ENCODE results near the gene PCCA. TPM values are rescaled to one million over a fixed set of nuclear protein-coding genes. Genes with fewer than 3 reads are reported as not detected.

The PCCA gene
- total and polyA plus RNA-seq, 9 donors, result 23.5 to 62.4 (median 45.8) TPM

DNA sequence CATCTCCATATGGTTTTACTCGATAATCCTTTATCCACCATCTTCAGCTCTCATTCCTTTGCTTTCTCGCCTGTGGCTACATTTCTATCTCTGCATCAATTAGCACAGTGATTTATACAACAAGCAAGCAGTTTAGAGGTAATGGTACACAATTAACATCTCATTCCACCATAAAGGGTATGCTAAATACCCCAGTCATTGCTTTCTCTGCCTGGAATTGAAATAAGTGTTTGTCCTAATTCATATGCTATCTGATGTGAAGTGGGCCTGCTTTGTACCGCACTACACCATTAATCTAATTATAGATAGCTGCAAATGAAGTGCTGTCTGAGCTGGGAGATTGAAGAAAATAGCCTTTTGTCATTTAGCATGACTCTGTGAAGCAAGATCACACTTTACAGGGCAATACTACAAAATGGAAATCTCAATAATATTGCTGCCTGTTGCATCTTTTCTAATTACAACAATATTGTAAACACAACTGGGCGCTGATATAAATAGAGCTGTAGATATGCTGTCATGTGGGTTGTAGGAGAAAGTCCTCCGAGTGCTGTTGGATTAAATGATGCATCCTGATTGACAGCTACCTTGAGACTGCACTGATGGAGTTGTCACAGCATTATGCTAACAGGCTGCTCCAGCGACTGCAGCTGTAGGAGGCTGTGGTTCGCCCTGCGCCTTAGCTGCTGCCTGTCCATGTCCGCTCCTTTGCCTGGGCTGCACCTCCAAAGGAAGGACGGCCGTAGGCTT is 421.5 kb downstream of the PCCA start:
- Histone ChIP-seq H3K36me3 (no peaks in the 10 kb centered on the region), H3K27me3 (no peaks in the 10 kb centered on the region), H3K9me3 (no peaks in the 10 kb centered on the region), H3K4me1 (ENCODE audit: insufficient read depth) (peaks cover 4% of the 10 kb centered on the region), H3K27ac (no peak overlapping the region), H3K4me3 (no peak overlapping the region)
- TF ChIP-seq, protein P1, sequence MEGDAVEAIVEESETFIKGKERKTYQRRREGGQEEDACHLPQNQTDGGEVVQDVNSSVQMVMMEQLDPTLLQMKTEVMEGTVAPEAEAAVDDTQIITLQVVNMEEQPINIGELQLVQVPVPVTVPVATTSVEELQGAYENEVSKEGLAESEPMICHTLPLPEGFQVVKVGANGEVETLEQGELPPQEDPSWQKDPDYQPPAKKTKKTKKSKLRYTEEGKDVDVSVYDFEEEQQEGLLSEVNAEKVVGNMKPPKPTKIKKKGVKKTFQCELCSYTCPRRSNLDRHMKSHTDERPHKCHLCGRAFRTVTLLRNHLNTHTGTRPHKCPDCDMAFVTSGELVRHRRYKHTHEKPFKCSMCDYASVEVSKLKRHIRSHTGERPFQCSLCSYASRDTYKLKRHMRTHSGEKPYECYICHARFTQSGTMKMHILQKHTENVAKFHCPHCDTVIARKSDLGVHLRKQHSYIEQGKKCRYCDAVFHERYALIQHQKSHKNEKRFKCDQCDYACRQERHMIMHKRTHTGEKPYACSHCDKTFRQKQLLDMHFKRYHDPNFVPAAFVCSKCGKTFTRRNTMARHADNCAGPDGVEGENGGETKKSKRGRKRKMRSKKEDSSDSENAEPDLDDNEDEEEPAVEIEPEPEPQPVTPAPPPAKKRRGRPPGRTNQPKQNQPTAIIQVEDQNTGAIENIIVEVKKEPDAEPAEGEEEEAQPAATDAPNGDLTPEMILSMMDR (IDR thresholded peaks at IDR 0.05), result no peak
- TF ChIP-seq POLR2A (IDR thresholded peaks at IDR 0.05) (no peak), EP300 (IDR thresholded peaks at IDR 0.05) (no peak)
- WGBS, 3 donors, result 95 to 96% (median 96%) methylated on average over 11 of the region's 11 CpGs
- intact Hi-C loops (cut with DNase I), result loop anchor here (5.0 to 10.0 kb wide), 5 partner anchors 396 to 856 kb away; no protein-coding TSS in a partner anchor
- no peak for DNase-seq

DNA sequence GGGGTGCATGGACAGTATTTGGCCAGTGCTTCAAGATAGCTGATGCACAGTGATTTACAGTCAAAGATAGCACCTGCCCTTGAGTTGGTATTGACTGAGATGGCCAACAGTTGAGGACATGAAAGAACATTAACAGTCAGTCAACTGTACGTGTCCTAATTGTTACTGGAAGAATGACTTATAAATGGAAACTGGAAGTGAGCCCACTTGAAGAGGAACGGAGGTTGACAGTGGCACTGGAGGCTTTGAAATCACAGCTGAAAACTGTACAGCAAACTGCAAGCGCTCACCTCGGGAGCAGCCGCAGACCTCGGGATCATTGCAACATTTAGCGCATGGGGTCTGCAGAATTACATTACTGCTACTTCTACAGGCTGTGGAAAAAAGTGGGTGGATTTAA is 422.6 kb downstream of the PCCA start:
- Histone ChIP-seq H3K4me3 (no peak overlapping the region), H3K27ac (no peak overlapping the region), H3K27me3 (no peaks in the 10 kb centered on the region), H3K36me3 (no peaks in the 10 kb centered on the region), H3K4me1 (ENCODE audit: insufficient read depth) (peaks cover 4% of the 10 kb centered on the region), H3K9me3 (no peaks in the 10 kb centered on the region)
- 91 to 94% (median 93%) methylated on average over 7 of the region's 7 CpGs for WGBS, 3 donors
- DNase-seq, result no peak
- TF ChIP-seq, protein P1 (IDR thresholded peaks at IDR 0.05), result no peak
- no peak for TF ChIP-seq POLR2A (IDR thresholded peaks at IDR 0.05)
- TF ChIP-seq EP300 (IDR thresholded peaks at IDR 0.05), result no peak
- intact Hi-C loops (cut with DNase I), result loop anchor here (5.0 to 10.0 kb wide), 5 partner anchors 397 to 857 kb away; no protein-coding TSS in a partner anchor

DNA sequence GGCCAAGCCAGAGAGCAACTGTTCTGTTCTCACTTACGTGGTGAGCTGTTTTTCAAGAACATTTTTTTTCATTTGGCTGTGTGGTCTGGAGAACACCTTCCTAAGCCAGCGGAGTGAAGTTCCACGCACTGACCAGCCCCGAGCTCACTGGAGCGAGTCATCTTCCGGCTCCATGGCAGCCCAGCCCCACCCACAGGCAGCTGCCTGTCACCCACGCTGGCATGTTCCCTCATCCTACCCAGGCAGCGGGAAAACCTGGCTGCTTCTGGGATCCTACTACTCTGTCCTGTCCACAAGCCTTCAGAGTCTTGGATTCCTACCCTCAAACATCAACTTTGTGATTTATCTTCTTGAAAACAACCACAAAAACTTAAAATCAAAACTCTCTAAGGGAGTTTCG is 423.5 kb downstream of the PCCA start:
- Histone ChIP-seq H3K4me1 (ENCODE audit: insufficient read depth) (peaks cover 4% of the 10 kb centered on the region), H3K27ac (no peak overlapping the region), H3K27me3 (no peaks in the 10 kb centered on the region), H3K9me3 (no peaks in the 10 kb centered on the region), H3K36me3 (no peaks in the 10 kb centered on the region), H3K4me3 (no peak overlapping the region)
- intact Hi-C loops (cut with DNase I), result loop anchor here (5.0 to 10.0 kb wide), 5 partner anchors 398 to 858 kb away; no protein-coding TSS in a partner anchor
- DNase-seq, result no peak
- TF ChIP-seq POLR2A (IDR thresholded peaks at IDR 0.05) (no peak), EP300 (IDR thresholded peaks at IDR 0.05) (no peak)
- TF ChIP-seq, protein P1 (IDR thresholded peaks at IDR 0.05), result no peak
- WGBS, 3 donors, result 81 to 96% (median 93%) methylated on average over 9 of the region's 9 CpGs

DNA sequence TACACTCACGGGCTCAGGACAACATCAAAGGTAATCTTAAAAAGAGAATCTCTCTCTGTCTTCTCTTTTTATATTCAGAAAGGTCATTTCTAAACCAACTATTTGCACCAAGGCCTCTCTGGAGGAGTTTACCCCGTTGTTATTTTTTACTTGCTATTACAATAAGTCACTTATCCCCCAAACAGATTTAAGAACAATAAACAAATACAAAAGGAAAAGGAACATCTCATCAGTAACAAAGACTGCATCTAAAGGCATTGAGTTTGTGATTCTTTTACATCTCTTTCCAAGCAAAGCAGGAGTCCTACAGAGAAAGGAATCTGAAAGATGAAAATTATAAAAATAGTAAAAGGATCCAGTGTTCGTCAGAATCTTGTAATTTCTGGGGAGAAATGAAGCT is 424.3 kb downstream of the PCCA start:
- 41 to 62% (median 44%) methylated on average over 3 of the region's 3 CpGs for WGBS, 3 donors
- no peak for DNase-seq
- Histone ChIP-seq H3K36me3 (no peaks in the 10 kb centered on the region), H3K27ac (no peak overlapping the region), H3K27me3 (no peaks in the 10 kb centered on the region), H3K4me3 (no peak overlapping the region), H3K4me1 (ENCODE audit: insufficient read depth) (peaks cover 4% of the 10 kb centered on the region), H3K9me3 (no peaks in the 10 kb centered on the region)
- intact Hi-C loops (cut with DNase I), result loop anchor here (5.0 to 10.0 kb wide), 5 partner anchors 398 to 858 kb away; no protein-coding TSS in a partner anchor
- TF ChIP-seq POLR2A (IDR thresholded peaks at IDR 0.05) (no peak), EP300 (IDR thresholded peaks at IDR 0.05) (no peak)
- TF ChIP-seq, protein P1 (IDR thresholded peaks at IDR 0.05), result no peak
